Stimulated activated CD8-positive, alpha-beta memory T cell treated with anti-CD3 and anti-CD28 coated beads, Interleukin-15, amount 100 ng/mL, for 24 hours (primary cell): ENCODE results near the gene KAZN.

Experiments
- DNase-seq: peaks from one replicate; pipeline ENCODE4 v3.0.0-alpha.2; 2020; ENCODE audit warnings: low read depth

KAZN gene

GRCh38 chr1:14614341-14614740, 15.9 kb downstream of the KAZN start:
- no peak for DNase-seq

GRCh38 chr1:14615549-14616218, 17.2 kb downstream of the KAZN start:
- no peak for DNase-seq

- no peak for DNase-seq
Observed at GRCh38 chr1:14616632-14617396, 18.3 kb downstream of the KAZN start.

GRCh38 chr1:14617791-14618190, 19.3 kb downstream of the KAZN start:
- no peak for DNase-seq

GRCh38 chr1:14620941-14621340, 22.5 kb downstream of the KAZN start:
- no peak for DNase-seq

GRCh38 chr1:14623090-14623489, 24.6 kb downstream of the KAZN start:
- no peak for DNase-seq

GRCh38 chr1:14624941-14625340, 26.5 kb downstream of the KAZN start:
- no peak for DNase-seq

GRCh38 chr1:14625572-14625971, 27.1 kb downstream of the KAZN start:
- no peak for DNase-seq

- no peak for DNase-seq
Observed at GRCh38 chr1:14625996-14626395, 27.5 kb downstream of the KAZN start.

GRCh38 chr1:14626869-14627607, 28.6 kb downstream of the KAZN start:
- no peak for DNase-seq

- DNase-seq: no peak
Observed at GRCh38 chr1:14627608-14628489, 29.4 kb downstream of the KAZN start.

- no peak for DNase-seq
Observed at GRCh38 chr1:14629363-14630014, 31.0 kb downstream of the KAZN start.

GRCh38 chr1:14630986-14631385, 32.5 kb downstream of the KAZN start:
- DNase-seq: no peak

- DNase-seq: no peak
Observed at GRCh38 chr1:14631421-14631820, 32.9 kb downstream of the KAZN start.

- no peak for DNase-seq
Observed at GRCh38 chr1:14634486-14634885, 36.0 kb downstream of the KAZN start.

- DNase-seq: no peak
Observed at GRCh38 chr1:14635421-14635820, 36.9 kb downstream of the KAZN start.

- DNase-seq: no peak
Observed at GRCh38 chr1:14636897-14637632, 38.6 kb downstream of the KAZN start.

- DNase-seq: no peak
Observed at GRCh38 chr1:14639291-14640050, 41.0 kb downstream of the KAZN start.

- DNase-seq: no peak
Observed at GRCh38 chr1:14642712-14643111, 44.2 kb downstream of the KAZN start.

- DNase-seq: no peak
Observed at GRCh38 chr1:14646973-14647372, 48.5 kb downstream of the KAZN start.
